Prostate gland (tissue), 2 donors: ENCODE measurements around the gene BEST3.

Source experiments
- POLR2A ChIP-seq: fragments of 450-650 bp; IDR thresholded peaks from one replicate; pipeline ENCODE4 v1.6.1; 2016; ENCODE audit warnings: antibody characterized with exemption, mild to moderate bottlenecking
- POLR2AphosphoS5 ChIP-seq: sonication (generic); formaldehyde crosslinking; IDR thresholded peaks from one replicate; pipeline ENCODE4 v1.6.1; 2017; ENCODE audit warnings: antibody characterized with exemption
- TF ChIP-seq, protein P1 (sequence below), 4 experiments: fragments of 200-600 bp in 2 of 4; fragments of 450-650 bp in 2 of 4; sonication (generic) in 2 of 4; IDR thresholded peaks; 1 replicate in 3 of 4; 2 replicates in 1 of 4; pipeline ENCODE4 v1.5.1; 2016 to 2019; ENCODE audit warnings: antibody characterized with exemption in 4 of 4, mild to moderate bottlenecking in 2 of 4, moderate library complexity in 2 of 4

DNA sequence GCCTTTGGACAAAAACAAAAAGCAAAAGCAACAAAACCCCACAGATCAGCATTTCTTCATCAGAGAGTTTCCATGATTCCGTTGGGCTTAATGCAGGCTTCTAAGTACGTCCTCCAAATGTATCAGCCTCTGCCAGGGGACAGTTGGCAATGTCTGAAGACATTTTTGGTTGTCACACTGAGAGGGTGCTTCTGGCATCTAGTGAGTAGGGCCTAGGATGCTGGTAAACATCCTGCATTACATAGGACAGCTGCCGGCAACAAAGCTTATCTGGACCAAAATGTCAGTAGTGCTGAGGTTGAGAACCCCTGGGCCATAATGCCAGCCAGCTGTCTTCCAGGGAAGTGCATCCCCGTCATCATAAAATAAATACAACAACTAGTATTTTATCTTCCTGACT is 79.0 kb downstream of the BEST3 start:
- TF ChIP-seq, protein P1, sequence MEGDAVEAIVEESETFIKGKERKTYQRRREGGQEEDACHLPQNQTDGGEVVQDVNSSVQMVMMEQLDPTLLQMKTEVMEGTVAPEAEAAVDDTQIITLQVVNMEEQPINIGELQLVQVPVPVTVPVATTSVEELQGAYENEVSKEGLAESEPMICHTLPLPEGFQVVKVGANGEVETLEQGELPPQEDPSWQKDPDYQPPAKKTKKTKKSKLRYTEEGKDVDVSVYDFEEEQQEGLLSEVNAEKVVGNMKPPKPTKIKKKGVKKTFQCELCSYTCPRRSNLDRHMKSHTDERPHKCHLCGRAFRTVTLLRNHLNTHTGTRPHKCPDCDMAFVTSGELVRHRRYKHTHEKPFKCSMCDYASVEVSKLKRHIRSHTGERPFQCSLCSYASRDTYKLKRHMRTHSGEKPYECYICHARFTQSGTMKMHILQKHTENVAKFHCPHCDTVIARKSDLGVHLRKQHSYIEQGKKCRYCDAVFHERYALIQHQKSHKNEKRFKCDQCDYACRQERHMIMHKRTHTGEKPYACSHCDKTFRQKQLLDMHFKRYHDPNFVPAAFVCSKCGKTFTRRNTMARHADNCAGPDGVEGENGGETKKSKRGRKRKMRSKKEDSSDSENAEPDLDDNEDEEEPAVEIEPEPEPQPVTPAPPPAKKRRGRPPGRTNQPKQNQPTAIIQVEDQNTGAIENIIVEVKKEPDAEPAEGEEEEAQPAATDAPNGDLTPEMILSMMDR (IDR thresholded peaks at IDR 0.05) = no peak
- no peak for TF ChIP-seq POLR2A
- no peak for TF ChIP-seq POLR2AphosphoS5
